K562 (cell line): Measurements from ENCODE around the gene ATG14. TPM values are rescaled to one million over a fixed set of nuclear protein-coding genes. Genes with fewer than 3 reads are reported as not detected.

ENCODE experiments used
- C11orf30 ChIP-seq: fragments of 450-650 bp; IDR thresholded peaks from 2 replicates; pipeline ENCODE4 v1.6.1; 2016; ENCODE audit warnings: low read depth, mild to moderate bottlenecking
- DEAF1 ChIP-seq: fragments of 450-650 bp; formaldehyde crosslinking; IDR thresholded peaks from 2 replicates; pipeline ENCODE4 v1.4.0; 2020; ENCODE audit warnings: mild to moderate bottlenecking, moderate library complexity
- DIDO1 ChIP-seq: fragments of 450-650 bp; IDR thresholded peaks from 2 replicates; pipeline ENCODE4 v1.6.1; 2016; ENCODE audit warnings: low read depth, missing biosample characterization, missing genetic modification characterization
- KLF13 ChIP-seq: fragments of 450-650 bp; IDR thresholded peaks from 2 replicates; pipeline ENCODE4 v1.6.1; 2016; ENCODE audit warnings: missing genetic modification characterization, low read depth, mild to moderate bottlenecking, missing compliant biosample characterization, moderate library complexity, borderline replicate concordance
- PHF8 ChIP-seq: fragments of 200-600 bp; sonication (generic); IDR thresholded peaks from 2 replicates; pipeline ENCODE4 v1.6.1; 2012; ENCODE audit warnings: mixed run types, mild to moderate bottlenecking, inconsistent platforms, low read length, moderate library complexity, borderline replicate concordance
- SAP30 ChIP-seq: fragments of 200-600 bp; sonication (generic); IDR thresholded peaks from 2 replicates; pipeline ENCODE4 v1.6.1; 2012; ENCODE audit warnings: borderline replicate concordance, low read depth, mild to moderate bottlenecking, moderate library complexity, low read length, control low read depth, inconsistent platforms; ENCODE audit not compliant: insufficient read depth, poor library complexity, severe bottlenecking
- TAF9B ChIP-seq: fragments of 450-650 bp; IDR thresholded peaks from 2 replicates; pipeline ENCODE4 v1.6.1; 2018; ENCODE audit warnings: mild to moderate bottlenecking; ENCODE audit not compliant: partially characterized antibody
- ZBTB11 ChIP-seq, 3 experiments: fragments of 200-800 bp in 1 of 3; fragments of 250-450 bp in 1 of 3; fragments of 450-650 bp in 1 of 3; sonication (Bioruptor Pico) in 1 of 3; sonication (Bioruptor generic) in 1 of 3; formaldehyde crosslinking in 1 of 3; IDR thresholded peaks; 2 replicates each; pipeline versions ENCODE4 v1.6.1 to v1.8.0; 2016 to 2022; ENCODE audit warnings: mild to moderate bottlenecking in 2 of 3, missing genetic modification characterization in 2 of 3, missing compliant biosample characterization in 1 of 3, moderate library complexity in 1 of 3
- ZC3H11A ChIP-seq: IDR thresholded peaks from 2 replicates; pipeline ENCODE4 v1.6.1; 2012; ENCODE audit warnings: low read depth, low read length, improper control_type of control experiment
- polyA plus RNA-seq, 8 experiments: library from polyadenylated mRNA; depleted of rRNA in 4 of 8; stranded (reverse) in 5 of 8; unstranded in 3 of 8; fragments of >200 nt; fragmentation: Nextera tagmentation in 2 of 8; fragmentation: Illumina TruSeq in 1 of 8; extraction: Ambion mirVana in 2 of 8; extraction: Trizol in 1 of 8; gene quantifications; 2 replicates each; pipeline versions ENCODE4 v1.2.1 to v1.2.3, GENCODE V29; 2011 to 2014; ENCODE audit warnings: inconsistent platforms in 1 of 8, missing spikeins in 1 of 8
- total RNA-seq, 7 experiments: library from RNA; depleted of rRNA in 6 of 7; stranded (reverse); fragments of >200 nt in 6 of 7; fragmentation: Illumina TruSeq in 2 of 7; extraction: Trizol in 2 of 7; gene quantifications; 2 replicates each; pipeline versions ENCODE4 v1.2.1 to v1.2.3, GENCODE V29; 2011 to 2021; ENCODE audit warnings: low replicate concordance in 1 of 7
- TF ChIP-seq, protein P1 (sequence below): fragments of 250-450 bp; sonication (Bioruptor Pico); IDR thresholded peaks from 2 replicates; pipeline ENCODE4 v1.4.0; 2020
- TF ChIP-seq, protein P2 (sequence below): fragments of 200-800 bp; sonication (Bioruptor generic); IDR thresholded peaks from 2 replicates; pipeline ENCODE4 v1.6.1; 2017; ENCODE audit warnings: missing genetic modification characterization, missing compliant biosample characterization

Gene ATG14
- total and polyA plus RNA-seq, 9 of the 15 experiments (the other 6 are each of a cell fraction or from before 2014, with no cell fraction given), result 0.55 to 4.2 (median 3.5) TPM

- TF ChIP-seq ZBTB11 (CRISPR knock-in tag; IDR thresholded peaks at IDR 0.05) (peak in 1 of 3 experiments; percentile 35; a peak in 1 of 6 replicates), PHF8 (peak; percentile 78; the same call in 1 of the 2 replicates), SAP30 (peak; percentile 95), DIDO1 (0 out of 2 replicates have a peak, but pooled peaks have one; percentile 51), KLF13 (no peak), ZC3H11A (no peak), TAF9B (peak; percentile 20), C11orf30 (peak; percentile 100), DEAF1 (CRISPR knock-in tag) (0 out of 2 replicates have a peak, but pooled peaks have one; percentile 10)
- TF ChIP-seq, protein P1, sequence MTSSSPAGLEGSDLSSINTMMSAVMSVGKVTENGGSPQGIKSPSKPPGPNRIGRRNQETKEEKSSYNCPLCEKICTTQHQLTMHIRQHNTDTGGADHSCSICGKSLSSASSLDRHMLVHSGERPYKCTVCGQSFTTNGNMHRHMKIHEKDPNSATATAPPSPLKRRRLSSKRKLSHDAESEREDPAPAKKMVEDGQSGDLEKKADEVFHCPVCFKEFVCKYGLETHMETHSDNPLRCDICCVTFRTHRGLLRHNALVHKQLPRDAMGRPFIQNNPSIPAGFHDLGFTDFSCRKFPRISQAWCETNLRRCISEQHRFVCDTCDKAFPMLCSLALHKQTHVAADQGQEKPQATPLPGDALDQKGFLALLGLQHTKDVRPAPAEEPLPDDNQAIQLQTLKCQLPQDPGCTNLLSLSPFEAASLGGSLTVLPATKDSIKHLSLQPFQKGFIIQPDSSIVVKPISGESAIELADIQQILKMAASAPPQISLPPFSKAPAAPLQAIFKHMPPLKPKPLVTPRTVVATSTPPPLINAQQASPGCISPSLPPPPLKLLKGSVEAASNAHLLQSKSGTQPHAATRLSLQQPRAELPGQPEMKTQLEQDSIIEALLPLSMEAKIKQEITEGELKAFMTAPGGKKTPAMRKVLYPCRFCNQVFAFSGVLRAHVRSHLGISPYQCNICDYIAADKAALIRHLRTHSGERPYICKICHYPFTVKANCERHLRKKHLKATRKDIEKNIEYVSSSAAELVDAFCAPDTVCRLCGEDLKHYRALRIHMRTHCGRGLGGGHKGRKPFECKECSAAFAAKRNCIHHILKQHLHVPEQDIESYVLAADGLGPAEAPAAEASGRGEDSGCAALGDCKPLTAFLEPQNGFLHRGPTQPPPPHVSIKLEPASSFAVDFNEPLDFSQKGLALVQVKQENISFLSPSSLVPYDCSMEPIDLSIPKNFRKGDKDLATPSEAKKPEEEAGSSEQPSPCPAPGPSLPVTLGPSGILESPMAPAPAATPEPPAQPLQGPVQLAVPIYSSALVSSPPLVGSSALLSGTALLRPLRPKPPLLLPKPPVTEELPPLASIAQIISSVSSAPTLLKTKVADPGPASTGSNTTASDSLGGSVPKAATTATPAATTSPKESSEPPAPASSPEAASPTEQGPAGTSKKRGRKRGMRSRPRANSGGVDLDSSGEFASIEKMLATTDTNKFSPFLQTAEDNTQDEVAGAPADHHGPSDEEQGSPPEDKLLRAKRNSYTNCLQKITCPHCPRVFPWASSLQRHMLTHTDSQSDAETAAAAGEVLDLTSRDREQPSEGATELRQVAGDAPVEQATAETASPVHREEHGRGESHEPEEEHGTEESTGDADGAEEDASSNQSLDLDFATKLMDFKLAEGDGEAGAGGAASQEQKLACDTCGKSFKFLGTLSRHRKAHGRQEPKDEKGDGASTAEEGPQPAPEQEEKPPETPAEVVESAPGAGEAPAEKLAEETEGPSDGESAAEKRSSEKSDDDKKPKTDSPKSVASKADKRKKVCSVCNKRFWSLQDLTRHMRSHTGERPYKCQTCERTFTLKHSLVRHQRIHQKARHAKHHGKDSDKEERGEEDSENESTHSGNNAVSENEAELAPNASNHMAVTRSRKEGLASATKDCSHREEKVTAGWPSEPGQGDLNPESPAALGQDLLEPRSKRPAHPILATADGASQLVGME (CRISPR knock-in tag), result no peak
- TF ChIP-seq, protein P2, sequence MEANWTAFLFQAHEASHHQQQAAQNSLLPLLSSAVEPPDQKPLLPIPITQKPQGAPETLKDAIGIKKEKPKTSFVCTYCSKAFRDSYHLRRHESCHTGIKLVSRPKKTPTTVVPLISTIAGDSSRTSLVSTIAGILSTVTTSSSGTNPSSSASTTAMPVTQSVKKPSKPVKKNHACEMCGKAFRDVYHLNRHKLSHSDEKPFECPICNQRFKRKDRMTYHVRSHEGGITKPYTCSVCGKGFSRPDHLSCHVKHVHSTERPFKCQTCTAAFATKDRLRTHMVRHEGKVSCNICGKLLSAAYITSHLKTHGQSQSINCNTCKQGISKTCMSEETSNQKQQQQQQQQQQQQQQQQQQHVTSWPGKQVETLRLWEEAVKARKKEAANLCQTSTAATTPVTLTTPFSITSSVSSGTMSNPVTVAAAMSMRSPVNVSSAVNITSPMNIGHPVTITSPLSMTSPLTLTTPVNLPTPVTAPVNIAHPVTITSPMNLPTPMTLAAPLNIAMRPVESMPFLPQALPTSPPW (CRISPR knock-in tag), result peak; percentile 98
Observed at GRCh38 chr14:55411426-55412389, at the start of gene ATG14 (continued).
